AG08396 (cell line): ENCODE results near the gene ITPRID2.
"Not testable (repeated sequence)": the region's sequence is repeated elsewhere in the genome, so short reads cannot be mapped to it uniquely, and the experiment has no call there.

Source experiments
- DNase-seq: peaks from one replicate; pipeline ENCODE4 v3.0.0; 2012; ENCODE audit warnings: low spot score, mixed read lengths

The ITPRID2 gene

GRCh38 chr2:181916726-181917718 is 25.5 kb downstream of the ITPRID2 start:
- no peak for DNase-seq

GRCh38 chr2:181918188-181918587 is 26.7 kb downstream of the ITPRID2 start:
- DNase-seq: no peak

- no peak for DNase-seq
Observed at GRCh38 chr2:181923121-181923520, 31.6 kb downstream of the ITPRID2 start.

- no peak for DNase-seq
Observed at GRCh38 chr2:181924336-181924735, 32.8 kb downstream of the ITPRID2 start.

- no peak for DNase-seq
Observed at GRCh38 chr2:181934694-181935093, 43.2 kb downstream of the ITPRID2 start.

GRCh38 chr2:181937473-181937872 is 45.9 kb downstream of the ITPRID2 start:
- no peak for DNase-seq

- no peak for DNase-seq
Observed at GRCh38 chr2:181943411-181944124, 52.0 kb downstream of the ITPRID2 start.

GRCh38 chr2:181944164-181944913 is 52.8 kb downstream of the ITPRID2 start:
- DNase-seq: no peak

GRCh38 chr2:181944914-181945291 is 53.4 kb downstream of the ITPRID2 start:
- DNase-seq: no peak

- no peak for DNase-seq
Observed at GRCh38 chr2:181946444-181947127, 55.1 kb downstream of the ITPRID2 start.

- no peak for DNase-seq
Observed at GRCh38 chr2:181947273-181947672, 55.7 kb downstream of the ITPRID2 start.

- peak; percentile 33 for DNase-seq
Observed at GRCh38 chr2:181948227-181948626, 56.7 kb downstream of the ITPRID2 start.

GRCh38 chr2:181949047-181949446 is 57.5 kb downstream of the ITPRID2 start:
- peak; percentile 52 for DNase-seq

- no peak for DNase-seq
Observed at GRCh38 chr2:181952404-181953226, 61.1 kb downstream of the ITPRID2 start.

- peak; percentile 51 for DNase-seq
Observed at GRCh38 chr2:181953881-181954537, 62.5 kb downstream of the ITPRID2 start.

GRCh38 chr2:181954538-181954883 is 63.0 kb downstream of the ITPRID2 start:
- DNase-seq: no peak

- DNase-seq: peak; percentile 45
Observed at GRCh38 chr2:181955010-181955409, 63.5 kb downstream of the ITPRID2 start.

- DNase-seq: not testable (repeated sequence)
Observed at GRCh38 chr2:181955866-181956265, 64.3 kb downstream of the ITPRID2 start.

- no peak for DNase-seq
Observed at GRCh38 chr2:181957668-181958067, 66.1 kb downstream of the ITPRID2 start.

- no peak for DNase-seq
Observed at GRCh38 chr2:181958726-181959125, 67.2 kb downstream of the ITPRID2 start.
